COLO668 (cell line): Measurements from ENCODE around the gene SPIC.
"Not testable (repeated sequence)": the region's sequence is repeated elsewhere in the genome, so short reads cannot be mapped to it uniquely, and the experiment has no call there.

Experiments used
- DNase-seq: peaks from one replicate; lab custom pipeline; 2025; ENCODE audit not compliant: unreplicated experiment; lab: John Stamatoyannopoulos, UW

SPIC gene

GRCh38 chr12:101474711-101475386, at the start of gene SPIC:
SPIC (plus strand) TSS chr12:101475336; CDS start chr12:101476905, 1,569 bp downstream.
- DNase-seq: no peak

GRCh38 chr12:101430456-101430855, 44.7 kb upstream of the SPIC start:
- DNase-seq: no peak

- no peak for DNase-seq
Observed at GRCh38 chr12:101436136-101436535, 39.0 kb upstream of the SPIC start.

GRCh38 chr12:101439236-101439635, 35.9 kb upstream of the SPIC start:
- DNase-seq: no peak

GRCh38 chr12:101441461-101442224, 33.5 kb upstream of the SPIC start:
- DNase-seq: no peak

- DNase-seq: no peak
Observed at GRCh38 chr12:101455685-101456084, 19.5 kb upstream of the SPIC start.

- DNase-seq: no peak
Observed at GRCh38 chr12:101459642-101460346, 15.3 kb upstream of the SPIC start.

GRCh38 chr12:101468948-101469347, 6.2 kb upstream of the SPIC start:
- no peak for DNase-seq

GRCh38 chr12:101470939-101471338, 4.2 kb upstream of the SPIC start:
- DNase-seq: no peak

- DNase-seq: not testable (repeated sequence)
Observed at GRCh38 chr12:101471878-101472277, 3.3 kb upstream of the SPIC start.

GRCh38 chr12:101474248-101474647, 888 bp upstream of the SPIC start:
- DNase-seq: no peak

GRCh38 chr12:101475751-101476305, 692 bp downstream of the SPIC start:
- DNase-seq: no peak

GRCh38 chr12:101480849-101481248, 5.7 kb downstream of the SPIC start:
- no peak for DNase-seq

- no peak for DNase-seq
Observed at GRCh38 chr12:101485021-101485420, 9.9 kb downstream of the SPIC start.

GRCh38 chr12:101488469-101488868, 13.3 kb downstream of the SPIC start:
- no peak for DNase-seq

GRCh38 chr12:101490286-101490920, 15.3 kb downstream of the SPIC start:
- peak; percentile 37 for DNase-seq

GRCh38 chr12:101491329-101491728, 16.2 kb downstream of the SPIC start:
- DNase-seq: no peak

GRCh38 chr12:101493556-101493955, 18.4 kb downstream of the SPIC start:
- DNase-seq: no peak

GRCh38 chr12:101498252-101498651, 23.1 kb downstream of the SPIC start:
- DNase-seq: no peak

GRCh38 chr12:101501410-101501995, 26.4 kb downstream of the SPIC start:
- no peak for DNase-seq

- DNase-seq: no peak
Observed at GRCh38 chr12:101521136-101521535, 46.0 kb downstream of the SPIC start.
